ENCODE measurements around the gene PTPRE. TPM values are rescaled to one million over a fixed set of nuclear protein-coding genes. Genes with fewer than 3 reads are reported as not detected.

Gene PTPRE
- total RNA-seq, 1 experiment from 2014 or later, result 0.50 TPM

DNA sequence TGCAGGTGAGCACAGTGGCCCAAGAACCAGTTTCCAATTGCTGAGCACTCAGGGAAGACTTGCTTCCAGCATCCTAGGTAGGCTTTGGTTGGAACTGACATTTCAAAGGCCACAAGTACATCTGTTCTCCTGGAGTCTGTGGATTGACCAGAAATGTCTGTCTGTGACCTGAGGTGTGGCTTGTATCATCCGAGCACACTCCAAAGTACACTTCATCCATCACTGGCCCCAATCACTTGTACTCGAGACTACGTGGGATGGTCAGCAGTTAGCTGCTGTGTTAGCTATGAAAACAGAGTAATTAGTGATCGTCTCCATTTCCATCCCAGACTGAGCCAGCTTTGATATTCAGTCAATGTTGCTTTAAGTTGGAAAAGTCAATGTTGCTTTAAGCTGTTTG lies 174.3 kb downstream of the PTPRE start:
- CTCF ChIA-PET, result interaction anchor here (0.6 kb wide), 1 partner anchor 14 kb away, joined by 3 read pairs; no protein-coding TSS in a partner anchor
- Mint-ChIP-seq H3K4me3 (ENCODE audit: unreplicated experiment) (no peak overlapping the region), H3K27ac (ENCODE audit: unreplicated experiment) (no peak overlapping the region), H3K27me3 (ENCODE audit: insufficient read depth, unreplicated experiment) (peaks cover 13% of the 10 kb centered on the region), H3K9me3 (ENCODE audit: unreplicated experiment) (no peaks in the 10 kb centered on the region), H3K36me3 (ENCODE audit: insufficient read depth, unreplicated experiment) (no peaks in the 10 kb centered on the region), H3K4me1 (ENCODE audit: low read depth, unreplicated experiment) (no peaks in the 10 kb centered on the region)
- H3K27me3 ChIP-seq (replicated peaks; ENCODE audit: control insufficient read depth, insufficient read depth, low read length), result no peaks in the 10 kb centered on the region
- no peak overlapping the region for H3K4me3 ChIP-seq (ENCODE audit: low read depth, low read length)
- no TSS peak for BruUV-seq (replicated peaks)
- intact Hi-C loops (cut with micrococcal nuclease; ENCODE audit: unreplicated experiment), result no loop called here
- no peaks in the 10 kb centered on the region for H3K4me1 ChIP-seq
- H3K9me3 ChIP-seq, result no peaks in the 10 kb centered on the region
- no peaks in the 10 kb centered on the region for H3K36me3 ChIP-seq (ENCODE audit: control insufficient read depth, insufficient read depth, low read length)
- TF ChIP-seq, protein P1, sequence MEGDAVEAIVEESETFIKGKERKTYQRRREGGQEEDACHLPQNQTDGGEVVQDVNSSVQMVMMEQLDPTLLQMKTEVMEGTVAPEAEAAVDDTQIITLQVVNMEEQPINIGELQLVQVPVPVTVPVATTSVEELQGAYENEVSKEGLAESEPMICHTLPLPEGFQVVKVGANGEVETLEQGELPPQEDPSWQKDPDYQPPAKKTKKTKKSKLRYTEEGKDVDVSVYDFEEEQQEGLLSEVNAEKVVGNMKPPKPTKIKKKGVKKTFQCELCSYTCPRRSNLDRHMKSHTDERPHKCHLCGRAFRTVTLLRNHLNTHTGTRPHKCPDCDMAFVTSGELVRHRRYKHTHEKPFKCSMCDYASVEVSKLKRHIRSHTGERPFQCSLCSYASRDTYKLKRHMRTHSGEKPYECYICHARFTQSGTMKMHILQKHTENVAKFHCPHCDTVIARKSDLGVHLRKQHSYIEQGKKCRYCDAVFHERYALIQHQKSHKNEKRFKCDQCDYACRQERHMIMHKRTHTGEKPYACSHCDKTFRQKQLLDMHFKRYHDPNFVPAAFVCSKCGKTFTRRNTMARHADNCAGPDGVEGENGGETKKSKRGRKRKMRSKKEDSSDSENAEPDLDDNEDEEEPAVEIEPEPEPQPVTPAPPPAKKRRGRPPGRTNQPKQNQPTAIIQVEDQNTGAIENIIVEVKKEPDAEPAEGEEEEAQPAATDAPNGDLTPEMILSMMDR (IDR thresholded peaks at IDR 0.05; ENCODE audit: insufficient read depth in 1 of 2, low read depth in 1 of 2, low read length in 1 of 2, severe bottlenecking in 1 of 2, unreplicated experiment in 1 of 2), result no peak
- POLR2A ChIA-PET, result no interaction called here
- no peak for DNase-seq

DNA sequence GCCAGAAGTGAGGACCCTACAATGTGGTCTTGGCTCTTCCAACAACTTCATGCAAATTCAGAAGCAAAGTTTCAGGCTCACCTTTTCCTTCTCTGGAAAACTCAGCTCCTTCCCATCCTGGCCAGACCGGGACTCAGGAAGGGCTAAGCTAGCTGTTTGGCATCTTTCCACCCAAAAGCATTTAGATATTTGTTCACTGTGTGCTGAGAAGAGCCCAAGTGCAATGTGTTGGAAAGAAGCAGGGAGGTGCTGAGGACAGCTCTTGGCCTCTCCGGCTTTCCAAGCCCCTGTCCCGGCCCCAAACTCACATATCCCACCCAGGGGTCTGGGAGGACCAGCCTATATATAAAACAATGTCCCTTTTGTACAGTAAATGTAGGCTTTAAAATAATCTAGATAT lies 174.8 kb downstream of the PTPRE start:
- intact Hi-C loops (cut with micrococcal nuclease; ENCODE audit: unreplicated experiment), result no loop called here
- Mint-ChIP-seq H3K4me1 (ENCODE audit: low read depth, unreplicated experiment) (no peaks in the 10 kb centered on the region), H3K27ac (ENCODE audit: unreplicated experiment) (no peak overlapping the region), H3K4me3 (ENCODE audit: unreplicated experiment) (no peak overlapping the region), H3K36me3 (ENCODE audit: insufficient read depth, unreplicated experiment) (no peaks in the 10 kb centered on the region), H3K27me3 (ENCODE audit: insufficient read depth, unreplicated experiment) (peaks cover 13% of the 10 kb centered on the region), H3K9me3 (ENCODE audit: unreplicated experiment) (no peaks in the 10 kb centered on the region)
- H3K4me1 ChIP-seq, result peaks cover 4% of the 10 kb centered on the region; the same call in 1 of the 2 replicates
- TF ChIP-seq, protein P1 (IDR thresholded peaks at IDR 0.05; ENCODE audit: insufficient read depth in 1 of 2, low read depth in 1 of 2, low read length in 1 of 2, severe bottlenecking in 1 of 2, unreplicated experiment in 1 of 2), result no peak
- DNase-seq, result no peak
- no peaks in the 10 kb centered on the region for H3K27me3 ChIP-seq (replicated peaks; ENCODE audit: control insufficient read depth, insufficient read depth, low read length)
- H3K36me3 ChIP-seq (ENCODE audit: control insufficient read depth, insufficient read depth, low read length), result no peaks in the 10 kb centered on the region
- no peak overlapping the region for H3K4me3 ChIP-seq (ENCODE audit: low read depth, low read length)
- BruUV-seq (replicated peaks), result no TSS peak
- H3K9me3 ChIP-seq, result no peaks in the 10 kb centered on the region
- ChIA-PET POLR2A (no interaction called here), CTCF (interaction anchor here (0.6 kb wide), 1 partner anchor 13 kb away, joined by 3 read pairs; no protein-coding TSS in a partner anchor)

DNA sequence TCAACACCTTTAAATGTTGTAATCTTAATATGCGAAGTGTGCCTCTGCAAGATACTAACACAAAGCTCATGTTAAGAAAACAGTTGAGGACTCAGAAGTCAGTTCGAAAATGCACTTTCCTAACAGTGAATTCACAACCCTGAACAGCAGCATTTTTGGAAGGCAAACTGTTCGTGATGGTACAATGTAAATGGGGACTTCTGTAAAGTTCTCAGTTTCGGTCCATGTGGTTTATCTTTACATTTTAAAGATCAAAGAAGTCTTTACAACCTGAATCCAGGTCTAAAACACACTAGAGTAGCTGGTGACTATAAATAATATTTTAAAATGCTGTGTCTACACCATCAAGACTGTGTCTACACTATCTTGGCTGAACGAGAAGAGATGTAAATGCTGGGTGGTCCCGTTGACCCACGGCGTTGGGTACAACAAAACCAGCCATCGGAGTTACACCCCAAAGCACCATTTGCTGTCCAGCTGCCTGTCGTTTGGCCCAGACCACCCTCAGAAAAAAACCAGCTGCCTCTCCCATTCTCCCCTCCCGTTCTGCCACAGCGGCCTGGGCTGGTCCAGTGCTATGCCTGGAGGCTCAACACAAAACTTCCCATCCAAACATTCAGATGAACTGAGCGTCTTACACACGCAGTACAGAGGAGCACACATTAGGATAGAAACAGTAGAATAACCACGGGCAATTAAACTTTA lies 176.4 kb downstream of the PTPRE start:
- CTCF ChIA-PET, result no interaction called here
- Mint-ChIP-seq H3K9me3 (ENCODE audit: unreplicated experiment) (no peaks in the 10 kb centered on the region), H3K4me3 (ENCODE audit: unreplicated experiment) (no peak overlapping the region), H3K4me1 (ENCODE audit: low read depth, unreplicated experiment) (no peaks in the 10 kb centered on the region), H3K27ac (ENCODE audit: unreplicated experiment) (no peak overlapping the region), H3K36me3 (ENCODE audit: insufficient read depth, unreplicated experiment) (no peaks in the 10 kb centered on the region), H3K27me3 (ENCODE audit: insufficient read depth, unreplicated experiment) (peaks cover 13% of the 10 kb centered on the region)
- no peaks in the 10 kb centered on the region for H3K36me3 ChIP-seq (ENCODE audit: control insufficient read depth, insufficient read depth, low read length)
- DNase-seq, result no peak
- no TSS peak for BruUV-seq (replicated peaks)
- TF ChIP-seq, protein P1 (IDR thresholded peaks at IDR 0.05; ENCODE audit: insufficient read depth in 1 of 2, low read depth in 1 of 2, low read length in 1 of 2, severe bottlenecking in 1 of 2, unreplicated experiment in 1 of 2), result no peak
- POLR2A ChIA-PET, result no interaction called here
- H3K4me3 ChIP-seq (ENCODE audit: low read depth, low read length), result no peak overlapping the region
- no peaks in the 10 kb centered on the region for H3K9me3 ChIP-seq
- intact Hi-C loops (cut with micrococcal nuclease; ENCODE audit: unreplicated experiment), result no loop called here
- H3K4me1 ChIP-seq, result peaks cover 9% of the 10 kb centered on the region; the same call in 1 of the 2 replicates
- no peaks in the 10 kb centered on the region for H3K27me3 ChIP-seq (replicated peaks; ENCODE audit: control insufficient read depth, insufficient read depth, low read length)
